Urinary bladder (tissue), 4 donors: ENCODE measurements around the gene GARNL3. TPM values are rescaled to one million over a fixed set of nuclear protein-coding genes. Genes with fewer than 3 reads are reported as not detected.

Experiments used
- DNase-seq: peaks from one replicate; pipeline ENCODE4 v3.0.0-alpha.2; 2015; ENCODE audit errors: extremely low spot score
- H3K27ac ChIP-seq: one replicate; pipeline ENCODE4 v1.5.1; 2013; ENCODE audit warnings: low read depth, mild to moderate bottlenecking, moderate library complexity
- H3K36me3 ChIP-seq: one replicate; pipeline ENCODE4 v1.6.1; 2013; ENCODE audit warnings: mild to moderate bottlenecking, moderate library complexity; ENCODE audit not compliant: insufficient read depth
- H3K4me1 ChIP-seq: one replicate; pipeline ENCODE4 v1.6.1; 2013; ENCODE audit warnings: mild to moderate bottlenecking, moderate library complexity; ENCODE audit not compliant: insufficient read depth
- H3K4me3 ChIP-seq: one replicate; pipeline ENCODE4 v1.5.1; 2013; ENCODE audit warnings: low read depth, low read length
- WGBS: extraction: QIAGEN DNeasy Blood & Tissue Kit; methylation state at CpG from one replicate; pipeline ENCODE4 v1.1.7; 2013; 5-methylcytosine and 5-hydroxymethylcytosine counted together
- polyA plus RNA-seq: library from polyadenylated mRNA; stranded (reverse); fragments of 200-250 nt; gene quantifications from one replicate; pipeline ENCODE4 v1.2.3, GENCODE V29; 2013
- total RNA-seq: library from RNA; depleted of rRNA; stranded (reverse); fragments of >200 nt; gene quantifications from one replicate; pipeline ENCODE4 v1.2.3, GENCODE V29; 2014
- donor health status: healthy with polysubstance abuse.
- donor health status: healthy.

GARNL3 gene
- total and polyA plus RNA-seq, 2 donors, result 22.0 to 58.0 TPM

- no peaks in the 10 kb centered on the region for H3K36me3 ChIP-seq
- 91% methylated on average over 14 of the region's 14 CpGs for WGBS
- no peaks in the 10 kb centered on the region for H3K4me1 ChIP-seq
- no peak overlapping the region for H3K4me3 ChIP-seq
- DNase-seq, result no peak
- no peak overlapping the region for H3K27ac ChIP-seq
These were observed 135.2 kb downstream of the GARNL3 start for GRCh38 chr9:127399736-127400269.

GRCh38 chr9:127402401-127403090, 138.0 kb downstream of the GARNL3 start:
- Histone ChIP-seq H3K36me3 (no peaks in the 10 kb centered on the region), H3K4me3 (no peak overlapping the region), H3K4me1 (no peaks in the 10 kb centered on the region), H3K27ac (no peak overlapping the region)
- WGBS, result 83% methylated on average over 18 of the region's 18 CpGs
- no peak for DNase-seq

- DNase-seq, result no peak
- WGBS, result 88% methylated on average over 22 of the region's 22 CpGs
- no peak overlapping the region for H3K4me3 ChIP-seq
- no peak overlapping the region for H3K27ac ChIP-seq
- H3K36me3 ChIP-seq, result no peaks in the 10 kb centered on the region
- H3K4me1 ChIP-seq, result no peaks in the 10 kb centered on the region
These were observed 139.1 kb downstream of the GARNL3 start for GRCh38 chr9:127403507-127404192.

GRCh38 chr9:127404631-127405030, 140.1 kb downstream of the GARNL3 start:
- Histone ChIP-seq H3K4me1 (no peaks in the 10 kb centered on the region), H3K36me3 (no peaks in the 10 kb centered on the region), H3K4me3 (no peak overlapping the region), H3K27ac (no peak overlapping the region)
- WGBS, result 92% methylated on average over 23 of the region's 23 CpGs
- DNase-seq, result no peak

GRCh38 chr9:127405344-127406125, 141.0 kb downstream of the GARNL3 start:
- Histone ChIP-seq H3K36me3 (no peaks in the 10 kb centered on the region), H3K4me3 (no peak overlapping the region), H3K4me1 (no peaks in the 10 kb centered on the region), H3K27ac (no peak overlapping the region)
- no peak for DNase-seq
- WGBS, result 85% methylated on average over 20 of the region's 20 CpGs

GRCh38 chr9:127406799-127407491, 142.4 kb downstream of the GARNL3 start:
- H3K4me3 ChIP-seq, result no peak overlapping the region
- no peak for DNase-seq
- 65% methylated on average over 13 of the region's 13 CpGs for WGBS
- H3K27ac ChIP-seq, result no peak overlapping the region
- H3K36me3 ChIP-seq, result peaks cover under 1% of the 10 kb centered on the region
- H3K4me1 ChIP-seq, result no peaks in the 10 kb centered on the region

- WGBS, result 44% methylated on average over 6 of the region's 6 CpGs
- Histone ChIP-seq H3K4me1 (no peaks in the 10 kb centered on the region), H3K4me3 (no peak overlapping the region), H3K36me3 (peaks cover 2% of the 10 kb centered on the region), H3K27ac (no peak overlapping the region)
- no peak for DNase-seq
These were observed 142.9 kb downstream of the GARNL3 start for GRCh38 chr9:127407492-127407843.

GRCh38 chr9:127411122-127411521, 146.5 kb downstream of the GARNL3 start:
- H3K36me3 ChIP-seq, result peaks cover 2% of the 10 kb centered on the region
- 85% methylated on average over 4 of the region's 4 CpGs for WGBS
- DNase-seq, result no peak
- H3K4me3 ChIP-seq, result no peak overlapping the region
- H3K27ac ChIP-seq, result no peak overlapping the region
- H3K4me1 ChIP-seq, result no peaks in the 10 kb centered on the region

GRCh38 chr9:127415141-127415540, 150.6 kb downstream of the GARNL3 start:
- WGBS, result 50% methylated on average over 4 of the region's 4 CpGs
- DNase-seq, result no peak
- Histone ChIP-seq H3K4me3 (no peak overlapping the region), H3K27ac (peak overlapping the region; percentile 48), H3K36me3 (peaks cover 2% of the 10 kb centered on the region), H3K4me1 (no peaks in the 10 kb centered on the region)

- no peaks in the 10 kb centered on the region for H3K4me1 ChIP-seq
- 41% methylated on average over 1 of the region's 1 CpG for WGBS
- H3K36me3 ChIP-seq, result peaks cover 2% of the 10 kb centered on the region
- no peak overlapping the region for H3K4me3 ChIP-seq
- DNase-seq, result no peak
- H3K27ac ChIP-seq, result no peak overlapping the region
These were observed 151.1 kb downstream of the GARNL3 start for GRCh38 chr9:127415657-127416056.

GRCh38 chr9:127417131-127418036, 152.8 kb downstream of the GARNL3 start:
- H3K4me3 ChIP-seq, result no peak overlapping the region
- WGBS, result 71% methylated on average over 15 of the region's 15 CpGs
- H3K4me1 ChIP-seq, result no peaks in the 10 kb centered on the region
- H3K36me3 ChIP-seq, result no peaks in the 10 kb centered on the region
- DNase-seq, result no peak
- no peak overlapping the region for H3K27ac ChIP-seq

- Histone ChIP-seq H3K36me3 (no peaks in the 10 kb centered on the region), H3K27ac (no peak overlapping the region), H3K4me1 (no peaks in the 10 kb centered on the region), H3K4me3 (no peak overlapping the region)
- 68% methylated on average over 12 of the region's 12 CpGs for WGBS
- no peak for DNase-seq
These were observed 153.5 kb downstream of the GARNL3 start for GRCh38 chr9:127418037-127418471.
